IPS-18a (cell line): ENCODE results near the gene TTC9.

ENCODE experiments used
- H3K27ac ChIP-seq: one replicate; pipeline ENCODE4 v1.5.1; 2013; ENCODE audit warnings: low read length
- H3K27me3 ChIP-seq: one replicate; pipeline ENCODE4 v1.6.1; 2013; ENCODE audit warnings: mild to moderate bottlenecking, low read length; ENCODE audit not compliant: control insufficient read depth, insufficient read depth
- H3K36me3 ChIP-seq: one replicate; pipeline ENCODE4 v1.6.1; 2013; ENCODE audit warnings: low read depth, low read length; ENCODE audit not compliant: control insufficient read depth
- H3K4me1 ChIP-seq: one replicate; pipeline ENCODE4 v1.6.1; 2013; ENCODE audit warnings: low read depth, low read length; ENCODE audit not compliant: control insufficient read depth
- H3K4me3 ChIP-seq: one replicate; pipeline ENCODE4 v1.5.1; 2013; ENCODE audit warnings: low read length
- H3K9ac ChIP-seq: one replicate; pipeline ENCODE4 v1.6.1; 2013; ENCODE audit warnings: mild to moderate bottlenecking, low read length, moderate library complexity
- H3K9me3 ChIP-seq: one replicate; pipeline ENCODE4 v1.6.1; 2013; ENCODE audit warnings: low read depth, low read length; ENCODE audit not compliant: control insufficient read depth

TTC9 gene

DNA sequence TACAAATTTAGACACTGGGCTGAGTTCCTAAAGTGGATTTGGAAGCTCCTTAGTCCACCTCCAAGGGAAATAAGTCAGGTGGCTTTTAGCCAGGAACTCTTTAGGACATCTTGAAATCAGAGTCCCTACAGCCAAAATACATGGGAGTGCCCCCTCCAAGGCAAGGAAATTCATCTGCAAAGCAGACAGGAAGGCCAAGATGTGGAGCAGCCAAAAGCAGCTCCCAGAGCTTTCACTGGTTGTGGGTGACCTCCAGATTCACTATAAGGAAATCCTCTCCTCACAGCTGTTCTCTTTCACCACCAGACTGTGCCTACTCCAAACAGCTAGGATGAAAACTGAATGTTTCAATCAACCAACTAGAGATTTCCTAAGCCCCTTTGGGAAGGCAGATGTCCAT is 6.6 kb downstream of the TTC9 start:
- no peak overlapping the region for H3K27ac ChIP-seq
- H3K9me3 ChIP-seq = no peaks in the 10 kb centered on the region
- no peak overlapping the region for H3K4me3 ChIP-seq
- H3K36me3 ChIP-seq = peaks cover 17% of the 10 kb centered on the region
- no peaks in the 10 kb centered on the region for H3K27me3 ChIP-seq
- H3K4me1 ChIP-seq = peaks cover 62% of the 10 kb centered on the region
- no peak overlapping the region for H3K9ac ChIP-seq

DNA sequence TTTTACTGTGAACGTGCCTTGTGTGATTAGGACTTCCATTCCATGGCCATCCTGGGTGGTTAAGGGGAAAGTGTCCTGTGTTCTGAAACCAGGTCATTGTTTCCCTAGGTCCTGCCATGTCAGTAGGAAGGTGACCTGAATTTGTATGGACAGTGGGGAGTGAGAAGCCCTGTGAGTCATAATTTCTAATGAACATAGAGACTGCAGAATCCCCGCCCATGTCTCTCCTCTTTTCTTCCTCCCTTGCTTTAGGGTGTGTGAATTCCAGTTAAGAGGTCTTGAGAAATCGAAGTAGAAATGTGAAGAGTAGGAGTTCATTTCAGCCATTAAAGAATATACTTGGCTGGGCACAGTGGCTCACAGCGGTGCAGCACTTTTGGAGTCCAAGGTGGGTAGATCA is 8.1 kb downstream of the TTC9 start:
- Histone ChIP-seq H3K4me3 (no peak overlapping the region), H3K36me3 (peaks cover 17% of the 10 kb centered on the region), H3K27me3 (no peaks in the 10 kb centered on the region), H3K27ac (no peak overlapping the region), H3K9ac (no peak overlapping the region), H3K4me1 (peaks cover 61% of the 10 kb centered on the region), H3K9me3 (no peaks in the 10 kb centered on the region)

DNA sequence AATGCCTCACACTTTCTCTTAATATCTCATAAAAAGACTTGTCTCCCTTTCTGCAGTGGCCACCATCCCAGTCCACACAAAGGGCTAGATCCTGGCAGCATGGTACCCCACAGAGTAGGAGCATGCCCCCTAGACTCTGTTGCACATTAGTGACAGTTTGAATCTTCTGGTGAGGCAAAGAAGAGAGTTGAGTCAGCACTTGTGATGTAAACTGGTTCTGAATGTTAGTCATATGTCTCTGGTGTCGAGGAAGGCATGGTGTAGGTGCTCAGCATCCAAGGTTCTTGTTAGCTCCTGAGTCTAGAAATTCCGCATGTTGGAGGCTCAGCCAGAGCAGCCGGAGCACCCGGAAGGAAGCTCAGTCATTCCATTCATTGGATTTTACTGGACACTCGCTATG is 9.8 kb downstream of the TTC9 start:
- H3K4me3 ChIP-seq = no peak overlapping the region
- H3K36me3 ChIP-seq = peaks cover 13% of the 10 kb centered on the region
- H3K9ac ChIP-seq = no peak overlapping the region
- peaks cover 64% of the 10 kb centered on the region for H3K4me1 ChIP-seq
- H3K27ac ChIP-seq = no peak overlapping the region
- no peaks in the 10 kb centered on the region for H3K27me3 ChIP-seq
- H3K9me3 ChIP-seq = no peaks in the 10 kb centered on the region

DNA sequence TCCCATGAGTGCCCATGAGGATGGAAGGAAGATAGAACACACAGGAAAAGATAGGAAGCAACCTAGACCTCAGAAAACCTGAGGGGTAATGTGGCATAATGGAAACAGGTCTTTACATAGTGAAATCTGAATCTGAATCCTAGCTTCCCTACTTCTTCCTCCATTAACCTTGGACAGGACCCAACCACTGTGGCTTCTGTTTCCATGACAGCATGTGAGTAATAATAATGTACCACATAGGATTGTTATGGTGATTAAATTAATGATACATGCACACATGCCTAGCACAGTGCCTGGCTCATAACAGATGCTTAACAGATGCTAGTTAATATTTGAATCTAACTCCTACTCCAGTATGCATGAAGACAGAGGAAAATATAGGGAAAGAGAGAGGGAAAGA is 11.2 kb downstream of the TTC9 start:
- Histone ChIP-seq H3K27ac (no peak overlapping the region), H3K9ac (no peak overlapping the region), H3K36me3 (peaks cover 13% of the 10 kb centered on the region), H3K4me1 (peaks cover 60% of the 10 kb centered on the region), H3K9me3 (no peaks in the 10 kb centered on the region), H3K27me3 (no peaks in the 10 kb centered on the region), H3K4me3 (no peak overlapping the region)

DNA sequence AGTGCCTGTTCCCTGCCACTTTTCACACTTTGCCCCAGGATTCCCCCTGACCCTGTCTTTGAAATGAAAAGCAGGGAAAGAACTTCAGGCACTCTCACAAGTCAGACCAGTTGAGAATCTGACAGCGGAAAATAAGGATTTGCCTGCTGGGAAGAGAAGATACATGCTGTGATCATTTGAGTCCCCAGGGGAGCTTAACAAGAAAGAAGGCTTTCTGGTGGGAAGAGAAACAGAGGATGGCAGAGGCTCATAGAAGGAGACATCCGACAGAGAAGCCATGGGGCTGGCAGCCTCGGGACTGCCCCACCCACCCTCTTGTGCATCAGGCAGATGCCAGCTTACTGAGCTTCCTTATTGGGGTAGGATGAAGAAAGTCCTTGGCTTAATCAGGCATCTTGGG is 11.9 kb downstream of the TTC9 start:
- H3K4me3 ChIP-seq = no peak overlapping the region
- no peaks in the 10 kb centered on the region for H3K9me3 ChIP-seq
- peaks cover 13% of the 10 kb centered on the region for H3K36me3 ChIP-seq
- peaks cover 64% of the 10 kb centered on the region for H3K4me1 ChIP-seq
- H3K27me3 ChIP-seq = no peaks in the 10 kb centered on the region
- H3K27ac ChIP-seq = no peak overlapping the region
- H3K9ac ChIP-seq = no peak overlapping the region

DNA sequence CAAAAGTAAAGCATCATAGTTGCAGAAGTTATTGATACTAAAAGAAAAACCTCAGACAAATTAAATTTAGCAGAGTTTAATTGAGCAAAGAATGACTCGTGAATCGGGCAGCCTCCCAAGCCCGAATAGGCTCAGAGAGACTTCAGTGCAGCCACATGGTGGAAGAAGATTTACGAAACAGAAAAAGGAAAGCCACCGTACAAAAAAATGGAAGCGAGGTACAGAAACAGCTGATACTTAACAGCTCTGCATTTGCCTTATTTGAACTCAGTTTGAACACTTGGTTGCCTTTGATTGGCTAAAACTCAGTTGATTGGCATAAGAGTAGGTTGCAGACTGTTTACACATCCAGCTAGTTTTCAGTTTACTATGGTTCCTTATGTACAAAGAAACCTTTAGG is 12.9 kb downstream of the TTC9 start:
- Histone ChIP-seq H3K27me3 (no peaks in the 10 kb centered on the region), H3K9me3 (no peaks in the 10 kb centered on the region), H3K36me3 (peaks cover 13% of the 10 kb centered on the region), H3K4me1 (peaks cover 73% of the 10 kb centered on the region), H3K27ac (peak overlapping the region; percentile 86), H3K4me3 (no peak overlapping the region), H3K9ac (no peak overlapping the region)

DNA sequence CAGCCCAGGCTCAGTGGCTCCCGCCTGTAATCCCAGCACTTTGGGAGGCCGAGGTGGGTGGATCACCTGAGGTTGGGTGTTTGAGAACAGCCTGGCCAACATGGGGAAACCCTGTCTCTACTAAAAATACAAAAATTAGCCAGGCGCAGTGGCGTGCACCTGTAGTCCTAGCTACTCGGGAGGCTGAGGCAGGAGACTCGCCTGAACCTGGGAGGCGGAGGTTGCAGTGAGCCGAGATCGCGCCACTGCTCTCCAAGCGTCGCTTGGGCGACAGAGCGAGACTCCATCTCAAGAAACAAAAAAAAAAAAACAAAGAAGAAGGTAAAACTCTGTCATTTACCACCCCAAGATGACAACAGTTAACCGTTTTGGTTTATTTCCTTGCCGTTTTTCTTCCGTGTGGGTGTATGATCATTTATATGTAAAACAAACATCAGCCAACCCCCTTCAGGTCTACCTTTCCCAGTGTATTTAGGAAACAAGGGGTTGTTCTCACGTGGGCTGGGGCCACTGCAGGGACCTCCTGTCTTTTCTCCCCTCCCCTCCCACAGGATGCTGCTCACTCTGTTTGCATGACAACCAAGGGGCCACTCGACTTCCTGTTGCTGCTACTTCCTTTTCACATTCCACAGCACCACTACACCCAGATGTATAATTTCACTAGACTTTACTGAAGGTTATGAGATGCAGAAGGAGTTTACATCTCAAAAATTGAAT is 13.6 kb downstream of the TTC9 start:
- peaks cover 76% of the 10 kb centered on the region for H3K4me1 ChIP-seq
- H3K27ac ChIP-seq = peak overlapping the region; percentile 86
- H3K36me3 ChIP-seq = peaks cover 13% of the 10 kb centered on the region
- H3K4me3 ChIP-seq = peak overlapping the region; percentile 4
- H3K27me3 ChIP-seq = no peaks in the 10 kb centered on the region
- H3K9ac ChIP-seq = peak overlapping the region; percentile 32
- no peaks in the 10 kb centered on the region for H3K9me3 ChIP-seq

DNA sequence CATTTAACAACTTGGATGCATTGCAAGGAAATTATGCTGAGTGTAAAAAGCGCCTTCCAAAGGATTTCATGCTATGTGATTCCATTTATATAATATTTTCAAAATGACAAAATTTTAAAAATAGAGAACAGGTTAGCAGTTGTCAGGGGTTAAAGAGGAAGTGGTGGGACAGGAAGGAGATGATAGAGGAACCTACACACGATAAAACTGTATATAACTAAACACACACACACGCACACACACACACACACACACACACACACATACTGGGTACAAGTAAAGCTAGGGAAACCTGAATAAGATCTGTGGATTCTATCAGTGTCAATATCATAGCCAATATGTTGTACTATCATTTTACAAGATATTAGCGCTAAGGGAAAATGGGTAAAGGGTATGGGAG is 17.2 kb downstream of the TTC9 start:
- Histone ChIP-seq H3K36me3 (peaks cover 8% of the 10 kb centered on the region), H3K27me3 (no peaks in the 10 kb centered on the region), H3K9me3 (no peaks in the 10 kb centered on the region), H3K4me3 (no peak overlapping the region), H3K9ac (no peak overlapping the region), H3K27ac (no peak overlapping the region), H3K4me1 (peaks cover 76% of the 10 kb centered on the region)

DNA sequence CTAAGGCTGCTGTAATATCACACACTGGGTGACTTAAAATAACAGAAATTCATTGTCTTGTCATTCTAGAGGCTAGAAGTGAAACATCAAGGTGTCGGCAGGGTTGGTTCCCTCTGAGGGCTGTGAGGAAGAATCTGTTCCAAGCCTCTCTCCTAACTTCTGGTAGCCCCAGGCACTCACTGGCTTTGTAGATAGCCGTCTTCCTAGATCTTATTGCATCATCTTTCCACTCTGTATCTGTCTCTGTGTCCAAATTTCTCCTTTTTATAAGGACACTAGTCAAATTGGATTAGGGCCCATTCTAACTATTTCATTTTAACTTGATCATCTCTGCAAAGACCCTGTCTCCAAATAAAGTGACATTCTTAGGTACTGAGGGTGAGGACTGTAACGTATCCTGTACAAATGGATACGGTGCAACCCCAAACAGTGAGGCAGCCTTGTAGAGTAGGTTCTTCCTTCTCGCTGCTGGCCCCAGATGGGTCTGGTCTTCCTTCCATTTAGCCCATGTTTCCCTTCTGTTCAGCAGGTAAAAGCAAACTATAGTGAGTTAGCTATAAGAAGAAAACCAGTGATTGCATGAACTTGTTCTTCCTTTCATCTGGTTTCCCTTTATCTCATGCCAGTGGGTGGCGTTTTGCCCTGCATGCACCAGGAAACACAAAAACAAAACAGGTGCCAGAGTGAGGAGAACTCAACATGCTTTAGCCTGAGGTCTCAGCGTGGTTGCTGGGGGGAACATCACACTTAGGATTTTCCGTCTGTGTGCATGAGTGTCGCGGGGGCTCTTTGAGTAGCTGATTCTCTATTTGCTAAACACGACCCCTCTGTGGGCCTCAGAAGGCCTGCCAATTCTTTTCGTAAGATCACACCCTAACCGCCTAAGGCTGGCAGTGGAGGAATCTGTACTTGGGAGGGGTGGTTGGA is 19.5 kb downstream of the TTC9 start:
- Histone ChIP-seq H3K4me1 (peaks cover 68% of the 10 kb centered on the region), H3K9ac (no peak overlapping the region), H3K27me3 (no peaks in the 10 kb centered on the region), H3K9me3 (no peaks in the 10 kb centered on the region), H3K36me3 (peaks cover 8% of the 10 kb centered on the region), H3K4me3 (no peak overlapping the region), H3K27ac (peak overlapping the region; percentile 26)

DNA sequence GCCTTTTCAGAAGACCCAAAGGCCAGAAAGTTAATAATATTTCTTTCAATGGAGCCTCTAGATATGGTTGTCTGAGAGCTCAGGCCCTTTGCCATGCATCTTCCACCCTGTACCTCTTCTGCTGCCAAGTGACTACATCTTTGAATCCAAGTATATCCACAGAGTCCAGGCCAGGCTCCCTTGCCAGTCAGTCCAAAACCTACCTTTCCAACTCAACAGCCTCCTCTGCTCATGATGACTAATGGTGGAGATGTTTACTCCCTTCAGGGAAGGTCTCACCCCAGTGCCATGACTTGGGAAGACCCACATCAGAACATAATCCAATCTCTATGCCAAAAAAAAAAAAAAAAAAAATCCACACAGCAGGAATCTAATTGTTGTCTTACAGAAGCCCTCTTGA is 20.4 kb downstream of the TTC9 start:
- peaks cover 14% of the 10 kb centered on the region for H3K36me3 ChIP-seq
- no peak overlapping the region for H3K9ac ChIP-seq
- peaks cover 60% of the 10 kb centered on the region for H3K4me1 ChIP-seq
- no peaks in the 10 kb centered on the region for H3K27me3 ChIP-seq
- H3K27ac ChIP-seq = no peak overlapping the region
- no peak overlapping the region for H3K4me3 ChIP-seq
- no peaks in the 10 kb centered on the region for H3K9me3 ChIP-seq

DNA sequence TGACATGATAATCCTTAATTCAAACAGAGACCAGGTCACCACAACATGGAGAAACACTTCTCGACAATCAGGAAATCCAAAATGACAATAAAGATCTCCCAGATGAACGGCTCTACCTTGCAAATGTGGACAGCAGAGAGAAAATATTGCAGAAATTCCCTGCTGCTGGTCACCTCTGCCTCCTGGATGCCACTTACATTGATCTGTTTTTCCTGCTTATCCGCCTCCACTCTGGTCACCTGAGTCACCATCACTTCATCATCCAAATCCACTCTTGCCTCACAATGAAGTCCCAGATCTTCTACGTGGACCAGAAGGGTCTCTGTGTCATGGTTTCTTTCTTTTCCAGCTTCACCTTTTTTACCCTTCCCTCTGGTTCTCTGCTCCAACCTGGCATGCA is 21.1 kb downstream of the TTC9 start:
- Histone ChIP-seq H3K4me1 (peaks cover 57% of the 10 kb centered on the region), H3K27ac (no peak overlapping the region)

More for the DNA sequence above, 21.1 kb downstream of the TTC9 start:
- Histone ChIP-seq H3K4me3 (no peak overlapping the region), H3K27me3 (no peaks in the 10 kb centered on the region), H3K36me3 (peaks cover 20% of the 10 kb centered on the region), H3K9me3 (no peaks in the 10 kb centered on the region), H3K9ac (no peak overlapping the region)
